Ovary (tissue), 9 donors: ENCODE results near the gene ALPI. TPM values are rescaled to one million over a fixed set of nuclear protein-coding genes. Genes with fewer than 3 reads are reported as not detected.
"Not testable (repeated sequence)": the region's sequence is repeated elsewhere in the genome, so short reads cannot be mapped to it uniquely, and the experiment has no call there.

Source experiments
- DNase-seq, 5 donors: peaks; one replicate each; pipeline ENCODE4 v3.0.0-alpha.2; 2019 to 2020
- H3K27ac ChIP-seq, 2 donors: fragments of 200-600 bp; one replicate each; pipeline versions ENCODE4 v1.5.1 to v1.8.0; 2019 to 2022
- H3K27me3 ChIP-seq: fragments of 200-600 bp; one replicate; pipeline ENCODE4 v1.8.0; 2022
- H3K36me3 ChIP-seq: fragments of 200-600 bp; sonication (generic); one replicate; pipeline ENCODE4 v1.5.1; 2019
- H3K4me1 ChIP-seq: one replicate; pipeline ENCODE4 v1.8.1; 2013; ENCODE audit warnings: mild to moderate bottlenecking, moderate library complexity; ENCODE audit not compliant: insufficient read depth
- H3K4me3 ChIP-seq: fragments of 200-600 bp; sonication (generic); one replicate; pipeline ENCODE4 v1.5.1; 2017
- H3K9me3 ChIP-seq, 2 donors: fragments of 200-600 bp in 1 of 2; sonication (generic) in 1 of 2; one replicate each; pipeline versions ENCODE4 v1.5.1 to v1.8.1; 2013 to 2019; ENCODE audit warnings: mild to moderate bottlenecking in 1 of 2, moderate library complexity in 1 of 2
- EP300 ChIP-seq: sonication (generic); formaldehyde crosslinking; IDR thresholded peaks from one replicate; pipeline ENCODE4 v1.6.1; 2017; ENCODE audit warnings: antibody characterized with exemption
- POLR2A ChIP-seq: fragments of 450-650 bp; IDR thresholded peaks from one replicate; pipeline ENCODE4 v1.6.1; 2017; ENCODE audit warnings: antibody characterized with exemption, mild to moderate bottlenecking, moderate library complexity
- WGBS, 3 donors: extraction: QIAGEN DNeasy Blood & Tissue Kit in 1 of 3; methylation state at CpG; one replicate each; pipeline versions ENCODE4 v1.1.5 to v1.1.7; 2013 to 2017; 5-methylcytosine and 5-hydroxymethylcytosine counted together
- intact Hi-C, 4 donors: fragments of 100-400 bp; cut with DNase I; formaldehyde crosslinking; loops; one replicate each; pipeline versions ENCODE4 v1.11.0 to v1.15.1; 2022 to 2023
- polyA plus RNA-seq, 2 donors: library from polyadenylated mRNA; stranded (reverse); fragments of 200-250 nt in 1 of 2; fragments of 350-450 nt in 1 of 2; fragmentation: Illumina TruSeq in 1 of 2; extraction: RNeasy Lipid Tissue Mini Kit (QIAGEN cat#74804) in 1 of 2; gene quantifications; one replicate each; pipeline ENCODE4 v1.2.3, GENCODE V29; 2013 to 2014
- total RNA-seq, 7 donors: library from RNA; depleted of rRNA in 2 of 7; stranded (reverse); fragments of >200 nt in 2 of 7; fragmentation: NEBNext Ultra II Directional in 3 of 7; extraction: Animal tissue kit (Norgen Biotek cat#: 25700) in 3 of 7; gene quantifications; one replicate each; pipeline versions ENCODE4 v1.1.0 to v1.2.4, GENCODE V29; 2016 to 2023
- TF ChIP-seq, protein P1 (sequence below), 3 donors: fragments of 450-650 bp in 2 of 3; fragments of 200-600 bp in 1 of 3; IDR thresholded peaks; one replicate each; pipeline versions ENCODE4 v1.5.1 to v1.8.0; 2016 to 2022; ENCODE audit warnings: antibody characterized with exemption in 3 of 3, mild to moderate bottlenecking in 1 of 3
- donor health status: DM: no; HTN: no; CAD: no; lungs with moderate emphysema.
- donor health status: DM: no; HTN: no; CAD: no.
- donor health status: Bipolar disorder and iron deficiency.
- donor health status: DM: yes; HTN: yes; CAD: no.
- donor health status: DM: no; HTN: no; CAD: no.
- donor health status: DM: yes; HTN: yes; CAD: no.

ALPI gene
- total and polyA plus RNA-seq, 9 donors, result 0.72 TPM; not detected in 8

DNA sequence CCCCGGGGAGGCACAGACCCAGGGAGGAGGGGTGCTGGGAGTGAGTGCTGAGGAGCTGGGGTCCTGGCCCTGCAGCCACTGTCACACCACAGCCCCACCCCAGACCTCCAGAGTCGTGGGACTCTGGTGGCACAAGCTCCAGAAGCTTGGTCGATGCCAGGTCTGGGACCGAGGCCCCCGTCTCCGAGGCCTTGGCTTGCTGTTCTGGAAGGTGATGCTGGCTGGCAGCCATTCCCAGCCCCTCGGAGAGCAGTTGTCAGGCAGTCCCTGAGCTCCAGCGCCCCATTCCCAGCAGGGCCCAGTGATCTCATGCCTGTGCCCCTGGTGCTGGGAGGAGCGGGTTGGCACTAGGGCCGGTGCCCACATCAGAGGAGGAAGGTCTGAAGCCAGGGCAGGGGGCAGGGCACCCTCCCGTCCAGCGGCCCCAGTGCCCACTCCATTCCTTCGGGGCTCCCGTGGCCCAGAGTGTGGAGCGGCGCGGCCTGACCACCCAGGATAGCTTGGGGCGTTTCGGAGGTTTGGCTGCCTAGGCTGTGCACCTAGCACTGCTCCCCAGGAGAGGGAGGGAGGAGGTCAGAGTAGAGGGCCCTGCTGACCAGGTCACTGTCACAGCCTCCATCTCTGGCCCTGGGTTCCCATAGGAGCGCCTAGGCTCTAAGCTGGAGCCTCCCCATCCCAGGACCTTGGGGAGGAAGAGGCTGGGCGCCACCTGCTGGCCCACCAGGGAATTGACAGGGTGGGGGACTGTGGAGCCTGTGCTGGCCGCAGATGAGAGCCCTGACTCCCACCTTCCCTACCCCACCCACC lies 16.8 kb upstream of the ALPI start:
- intact Hi-C loops, result loop anchor here in 3 of 4 donors (5.0 to 10.0 kb wide), 3 partner anchors 114 to 532 kb away; partner anchors contain the start of gene NPPC (in 1 of the 3)
- peak in 2 of 5 donors; percentile 41 to 57 for DNase-seq
- WGBS, 3 donors, result 71 to 81% (median 75%) methylated on average over 20 to 22 of the region's 22 CpGs

DNA sequence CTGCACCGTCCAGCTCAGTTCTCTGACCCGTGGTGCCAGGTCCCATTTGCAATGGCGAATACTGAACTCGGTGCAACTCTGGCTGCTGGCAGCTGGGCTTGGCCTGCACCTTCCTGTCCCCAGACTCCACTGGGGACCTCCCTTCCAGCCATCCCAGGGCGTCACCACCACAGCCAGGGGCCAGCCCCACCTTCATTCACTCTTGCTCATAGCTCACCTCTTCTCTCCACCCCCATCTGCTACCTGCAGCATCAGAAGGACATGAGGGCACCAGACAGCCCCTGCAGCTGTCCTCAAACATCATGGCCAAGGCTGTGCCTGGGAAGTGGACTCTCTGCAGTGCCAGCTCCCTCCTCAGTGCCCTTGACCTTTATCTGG lies 16.2 kb upstream of the ALPI start:
- DNase-seq, result peak in 2 of 5 donors; percentile 21 to 33
- no peaks in the 10 kb centered on the region for H3K9me3 ChIP-seq
- TF ChIP-seq, protein P1, sequence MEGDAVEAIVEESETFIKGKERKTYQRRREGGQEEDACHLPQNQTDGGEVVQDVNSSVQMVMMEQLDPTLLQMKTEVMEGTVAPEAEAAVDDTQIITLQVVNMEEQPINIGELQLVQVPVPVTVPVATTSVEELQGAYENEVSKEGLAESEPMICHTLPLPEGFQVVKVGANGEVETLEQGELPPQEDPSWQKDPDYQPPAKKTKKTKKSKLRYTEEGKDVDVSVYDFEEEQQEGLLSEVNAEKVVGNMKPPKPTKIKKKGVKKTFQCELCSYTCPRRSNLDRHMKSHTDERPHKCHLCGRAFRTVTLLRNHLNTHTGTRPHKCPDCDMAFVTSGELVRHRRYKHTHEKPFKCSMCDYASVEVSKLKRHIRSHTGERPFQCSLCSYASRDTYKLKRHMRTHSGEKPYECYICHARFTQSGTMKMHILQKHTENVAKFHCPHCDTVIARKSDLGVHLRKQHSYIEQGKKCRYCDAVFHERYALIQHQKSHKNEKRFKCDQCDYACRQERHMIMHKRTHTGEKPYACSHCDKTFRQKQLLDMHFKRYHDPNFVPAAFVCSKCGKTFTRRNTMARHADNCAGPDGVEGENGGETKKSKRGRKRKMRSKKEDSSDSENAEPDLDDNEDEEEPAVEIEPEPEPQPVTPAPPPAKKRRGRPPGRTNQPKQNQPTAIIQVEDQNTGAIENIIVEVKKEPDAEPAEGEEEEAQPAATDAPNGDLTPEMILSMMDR (IDR thresholded peaks at IDR 0.05), result no peak
- TF ChIP-seq EP300, result no peak
- no peak for TF ChIP-seq POLR2A
- intact Hi-C loops, result loop anchor here in 3 of 4 donors (5.0 to 10.0 kb wide), 4 partner anchors 112 to 532 kb away; partner anchors contain the start of gene NPPC (in 1 of the 3)
- H3K27me3 ChIP-seq, result no peaks in the 10 kb centered on the region
- no peaks in the 10 kb centered on the region for H3K36me3 ChIP-seq
- no peak overlapping the region for H3K4me3 ChIP-seq
- 20 to 36% (median 31%) methylated on average over 2 to 5 of the region's 5 CpGs for WGBS, 3 donors
- no peak overlapping the region for H3K27ac ChIP-seq
- H3K4me1 ChIP-seq, result peaks cover 3% of the 10 kb centered on the region

More for the DNA sequence above, 16.8 kb upstream of the ALPI start:
- Histone ChIP-seq H3K27me3 (no peaks in the 10 kb centered on the region), H3K4me3 (no peak overlapping the region), H3K4me1 (peaks cover 3% of the 10 kb centered on the region), H3K9me3 (no peaks in the 10 kb centered on the region), H3K36me3 (no peaks in the 10 kb centered on the region), H3K27ac (no peak overlapping the region)
- TF ChIP-seq, protein P1 (IDR thresholded peaks at IDR 0.05), result peak in 2 of 3 donors; percentile 25 to 50
- no peak for TF ChIP-seq EP300

DNA sequence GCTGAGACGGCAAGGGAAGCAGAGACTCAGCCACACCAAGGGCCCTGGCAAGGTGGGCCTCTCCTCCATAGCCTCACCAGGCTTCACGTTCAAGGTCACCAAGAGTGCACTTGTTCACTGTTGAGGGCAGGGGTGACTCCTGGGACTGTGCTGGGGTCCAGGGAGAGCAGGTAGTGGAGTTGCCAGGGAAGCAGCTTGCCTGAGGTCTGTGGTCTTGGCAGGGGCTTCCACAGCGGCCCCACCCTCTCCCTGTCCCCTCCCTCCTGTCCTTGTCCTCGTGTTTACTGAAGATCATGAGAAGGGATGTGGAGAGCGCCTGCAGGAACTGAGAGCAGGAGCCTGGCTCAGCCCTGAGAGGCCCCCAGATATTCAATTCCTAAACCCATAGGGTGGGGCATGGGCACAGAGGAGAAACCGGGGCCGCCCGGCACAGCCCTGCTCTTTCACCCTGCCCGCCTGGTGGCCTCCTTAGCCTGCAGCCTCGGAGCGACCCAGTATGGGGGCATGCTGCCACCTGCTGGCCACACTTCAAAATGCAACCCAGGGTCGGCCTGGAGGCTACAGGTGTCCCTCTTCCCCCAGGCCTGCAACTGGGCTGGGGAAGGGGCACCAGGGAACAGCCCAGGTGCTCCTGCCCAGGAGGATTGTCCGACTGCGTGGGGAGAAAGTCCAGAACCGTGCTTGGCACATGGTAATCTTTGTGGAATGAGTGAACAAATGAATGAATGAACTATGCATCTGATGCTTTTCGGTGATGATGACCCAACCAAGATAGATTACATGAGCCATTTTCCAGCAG lies 15.5 kb upstream of the ALPI start:
- TF ChIP-seq, protein P1 (IDR thresholded peaks at IDR 0.05), result peak; percentile 84 to 93 (median 90)
- H3K27ac ChIP-seq, H3K36me3 ChIP-seq, H3K4me1 ChIP-seq, H3K4me3 ChIP-seq, H3K27me3 ChIP-seq, H3K9me3 ChIP-seq: not testable (repeated sequence)
- intact Hi-C loops, result loop anchor here in 1 of 4 donors (5.0 kb wide), 1 partner anchor 113 kb away; no protein-coding TSS in a partner anchor
- peak; percentile 72 to 91 (median 87) for DNase-seq
- 16 to 20% (median 20%) methylated on average over 15 to 16 of the region's 16 CpGs for whole genome bisulfite sequencing, 3 donors

DNA sequence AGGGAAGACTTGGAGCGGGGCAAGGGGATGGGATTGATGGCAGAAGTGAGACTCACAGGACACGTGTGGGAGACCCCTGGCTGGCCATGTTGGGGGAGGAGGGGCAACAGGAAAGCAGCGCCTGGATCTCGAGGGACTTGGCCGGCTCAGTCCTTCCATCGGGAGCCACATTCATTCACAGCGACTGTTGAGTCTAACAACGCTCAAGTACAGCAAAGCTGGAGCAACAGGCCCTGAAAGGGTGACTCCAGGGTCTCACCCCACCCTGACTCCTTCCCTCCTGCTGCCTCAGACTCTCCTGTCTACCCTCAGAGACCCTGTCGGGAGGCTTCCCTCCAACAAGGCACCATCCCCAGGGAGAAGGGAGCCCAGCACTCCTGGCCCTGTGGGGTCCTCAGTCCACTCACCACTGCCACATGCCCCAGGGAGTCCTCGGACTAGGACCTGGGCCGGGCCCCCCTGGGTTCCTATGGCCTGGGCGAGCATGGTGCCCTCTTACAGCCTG lies 14.8 kb upstream of the ALPI start:
- TF ChIP-seq POLR2A, result no peak
- TF ChIP-seq EP300, result no peak
- TF ChIP-seq, protein P1 (IDR thresholded peaks at IDR 0.05), result no peak
- H3K4me3 ChIP-seq, result no peak overlapping the region
- H3K4me1 ChIP-seq, result peaks cover 3% of the 10 kb centered on the region
- H3K27ac ChIP-seq, result no peak overlapping the region
- intact Hi-C loops, result loop anchor here in 1 of 4 donors (5.0 kb wide), 1 partner anchor 114 kb away; no protein-coding TSS in a partner anchor
- DNase-seq, result peak in 2 of 5 donors; percentile 8 to 20
- H3K36me3 ChIP-seq, result no peaks in the 10 kb centered on the region
- WGBS, 3 donors, result 67 to 78% (median 75%) methylated on average over 12 of the region's 12 CpGs
- no peaks in the 10 kb centered on the region for H3K9me3 ChIP-seq
- no peaks in the 10 kb centered on the region for H3K27me3 ChIP-seq

DNA sequence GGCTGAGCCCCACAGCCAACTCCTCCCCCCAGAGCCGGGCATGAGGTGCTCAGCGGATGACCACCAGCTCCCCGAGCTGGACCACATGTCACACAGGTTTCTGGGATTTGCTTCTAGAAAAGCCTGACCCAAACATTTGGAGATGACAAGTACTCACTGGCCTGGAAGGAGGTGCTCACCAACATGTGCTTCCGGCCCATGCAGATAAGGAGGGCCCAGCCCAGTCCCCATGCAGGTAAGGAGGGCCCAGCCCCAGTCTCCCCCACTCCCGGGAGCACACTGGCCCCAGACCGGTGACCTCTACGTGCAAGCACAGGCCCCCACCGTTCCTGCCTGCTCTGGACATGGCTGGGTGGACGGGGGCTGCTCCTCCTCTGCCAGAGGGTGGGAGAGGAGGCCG lies 14.0 kb upstream of the ALPI start:
- intact Hi-C loops, result loop anchor here in 1 of 4 donors (5.0 kb wide), 1 partner anchor 115 kb away; no protein-coding TSS in a partner anchor
- H3K27ac ChIP-seq, H3K9me3 ChIP-seq, H3K27me3 ChIP-seq, H3K4me3 ChIP-seq, H3K36me3 ChIP-seq, H3K4me1 ChIP-seq: not testable (repeated sequence)
- WGBS, 3 donors, result 68 to 89% (median 72%) methylated on average over 3 to 10 of the region's 10 CpGs
- peak in 1 of 5 donors; percentile 11 for DNase-seq

DNA sequence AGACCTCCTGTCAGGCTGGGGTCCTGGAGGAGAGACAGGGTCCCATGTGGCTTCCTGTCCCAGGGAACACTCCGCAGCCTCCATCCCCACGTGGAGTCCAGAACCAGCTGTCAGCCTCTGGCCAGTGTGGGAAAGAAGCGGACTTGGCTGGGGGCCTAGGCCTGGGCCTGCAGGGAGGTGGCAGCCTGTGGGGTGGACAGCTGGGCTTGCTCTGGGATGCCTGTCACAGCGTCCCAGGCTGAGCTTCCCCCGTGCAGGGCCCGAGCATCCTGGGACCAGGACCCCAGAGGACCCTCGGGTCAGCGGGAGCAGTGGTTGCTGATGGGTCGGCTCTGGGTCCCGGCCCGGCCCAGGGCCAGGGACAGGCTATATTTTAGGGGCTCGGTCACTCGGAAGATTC lies 13.5 kb upstream of the ALPI start:
- H3K27ac ChIP-seq, H3K27me3 ChIP-seq, H3K36me3 ChIP-seq, H3K4me3 ChIP-seq, H3K9me3 ChIP-seq, H3K4me1 ChIP-seq: not testable (repeated sequence)
- WGBS, 3 donors, result 33 to 51% (median 50%) methylated on average over 9 to 13 of the region's 13 CpGs
- DNase-seq, result peak in 1 of 5 donors; percentile 12
- intact Hi-C loops, result loop anchor here in 1 of 4 donors (5.0 kb wide), 1 partner anchor 115 kb away; no protein-coding TSS in a partner anchor
